K562 (cell line): ENCODE results near the gene CFAP73. TPM values are rescaled to one million over a fixed set of nuclear protein-coding genes. Genes with fewer than 3 reads are reported as not detected.

Experiments
- CREB3L1 ChIP-seq: fragments of 450-650 bp; IDR thresholded peaks from 2 replicates; pipeline ENCODE4 v1.6.1; 2014; ENCODE audit warnings: low read depth, mild to moderate bottlenecking, moderate library complexity, borderline replicate concordance
- CREM ChIP-seq: IDR thresholded peaks from 2 replicates; pipeline ENCODE4 v1.6.1; 2014; ENCODE audit warnings: antibody characterized with exemption, low read depth
- HNRNPLL ChIP-seq: fragments of 200-400 bp; formaldehyde crosslinking; IDR thresholded peaks from 2 replicates; pipeline ENCODE4 v1.6.1; 2017; ENCODE audit warnings: low read length, low read depth, mild to moderate bottlenecking; ENCODE audit not compliant: poor library complexity, severe bottlenecking
- KLF13 ChIP-seq: fragments of 450-650 bp; IDR thresholded peaks from 2 replicates; pipeline ENCODE4 v1.6.1; 2016; ENCODE audit warnings: missing genetic modification characterization, low read depth, mild to moderate bottlenecking, missing compliant biosample characterization, moderate library complexity, borderline replicate concordance
- POLR2AphosphoS5 ChIP-seq: IDR thresholded peaks from 2 replicates; pipeline ENCODE4 v1.6.1; 2011; ENCODE audit warnings: mild to moderate bottlenecking, low read depth, low read length, moderate library complexity; ENCODE audit not compliant: control insufficient read depth, insufficient read depth
- POLR3A ChIP-seq: IDR thresholded peaks from 2 replicates; pipeline ENCODE4 v1.6.1; 2011; ENCODE audit warnings: borderline replicate concordance, mild to moderate bottlenecking, moderate library complexity; ENCODE audit not compliant: insufficient read length, insufficient read depth; ENCODE audit errors: extremely low read depth
- POLR3G ChIP-seq: IDR thresholded peaks from 2 replicates; pipeline ENCODE4 v1.6.1; 2011; ENCODE audit not compliant: insufficient read length, insufficient replicate concordance; ENCODE audit errors: extremely low read depth
- TBL1XR1 ChIP-seq, 2 experiments: IDR thresholded peaks; 2 replicates each; pipeline ENCODE4 v1.6.1; 2012; ENCODE audit warnings: improper control_type of control experiment in 2 of 2, low read length in 2 of 2, mild to moderate bottlenecking in 1 of 2
- ZC3H4 ChIP-seq: sonication (generic); formaldehyde crosslinking; IDR thresholded peaks from 2 replicates; pipeline ENCODE4 v1.9.0; 2021; ENCODE audit warnings: missing genetic modification reagents, borderline replicate concordance
- ZKSCAN3 ChIP-seq: fragments of 250-450 bp; sonication (Bioruptor Pico); IDR thresholded peaks from 2 replicates; pipeline ENCODE4 v1.4.0; 2020
- ZNF449 ChIP-seq: fragments of 250-450 bp; sonication (Bioruptor Pico); IDR thresholded peaks from 2 replicates; pipeline ENCODE4 v1.8.0; 2022; ENCODE audit warnings: moderate library complexity, mild to moderate bottlenecking, inconsistent platforms
- ZNF511 ChIP-seq: sonication (generic); formaldehyde crosslinking; IDR thresholded peaks from 2 replicates; pipeline ENCODE4 v1.8.0; 2022; ENCODE audit warnings: mild to moderate bottlenecking, missing genetic modification reagents
- polyA plus RNA-seq, 8 experiments: library from polyadenylated mRNA; depleted of rRNA in 4 of 8; stranded (reverse) in 5 of 8; unstranded in 3 of 8; fragments of >200 nt; fragmentation: Nextera tagmentation in 2 of 8; fragmentation: Illumina TruSeq in 1 of 8; extraction: Ambion mirVana in 2 of 8; extraction: Trizol in 1 of 8; gene quantifications; 2 replicates each; pipeline versions ENCODE4 v1.2.1 to v1.2.3, GENCODE V29; 2011 to 2014; ENCODE audit warnings: inconsistent platforms in 1 of 8, missing spikeins in 1 of 8
- total RNA-seq, 7 experiments: library from RNA; depleted of rRNA in 6 of 7; stranded (reverse); fragments of >200 nt in 6 of 7; fragmentation: Illumina TruSeq in 2 of 7; extraction: Trizol in 2 of 7; gene quantifications; 2 replicates each; pipeline versions ENCODE4 v1.2.1 to v1.2.3, GENCODE V29; 2011 to 2021; ENCODE audit warnings: low replicate concordance in 1 of 7
- TF ChIP-seq, protein P1 (sequence below), 2 experiments: fragments of 450-650 bp; IDR thresholded peaks; 2 replicates each; pipeline ENCODE4 v1.6.1; 2016; ENCODE audit warnings: mild to moderate bottlenecking in 2 of 2, borderline replicate concordance in 1 of 2, low read depth in 1 of 2, moderate library complexity in 1 of 2

CFAP73 gene
- total and polyA plus RNA-seq, 9 of the 15 experiments (the other 6 are each of a cell fraction or from before 2014, with no cell fraction given) = not detected

DNA sequence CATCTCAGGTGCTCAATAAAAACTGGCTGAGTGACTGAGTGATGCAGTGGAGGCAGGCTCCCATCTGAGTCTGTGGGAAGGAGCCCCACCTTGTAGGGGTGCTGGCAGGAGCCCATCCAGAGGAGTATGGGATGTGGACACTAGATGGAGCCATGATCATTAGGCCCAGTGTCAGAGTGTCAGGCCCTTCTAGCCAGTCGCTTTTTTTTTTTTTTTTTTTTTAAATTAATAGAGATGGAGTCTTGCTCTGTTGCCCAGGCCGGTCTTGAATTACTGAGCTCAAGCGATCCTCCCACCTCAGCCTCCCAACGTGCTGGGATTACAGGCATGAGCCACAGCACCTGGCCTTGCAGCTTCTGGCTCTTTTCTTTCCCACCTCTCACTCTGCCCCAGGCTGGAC, 47.5 kb downstream of the CFAP73 start (continued):
- no peak for TF ChIP-seq CREB3L1
- TF ChIP-seq POLR3G = no peak
- TF ChIP-seq CREM = peak; percentile 47; the same call in 1 of the 2 replicates
- no peak for TF ChIP-seq HNRNPLL
- TF ChIP-seq POLR3A = no peak
- 0 out of 2 replicates have a peak, but pooled peaks have one; percentile 41 for TF ChIP-seq ZNF511 (CRISPR knock-in tag)
- TF ChIP-seq ZC3H4 (CRISPR knock-in tag) = no peak
- no peak for TF ChIP-seq TBL1XR1 (IDR thresholded peaks at IDR 0.05; ENCODE audit: low read length in 2 of 2)
- no peak for TF ChIP-seq POLR2AphosphoS5
- TF ChIP-seq, protein P1, sequence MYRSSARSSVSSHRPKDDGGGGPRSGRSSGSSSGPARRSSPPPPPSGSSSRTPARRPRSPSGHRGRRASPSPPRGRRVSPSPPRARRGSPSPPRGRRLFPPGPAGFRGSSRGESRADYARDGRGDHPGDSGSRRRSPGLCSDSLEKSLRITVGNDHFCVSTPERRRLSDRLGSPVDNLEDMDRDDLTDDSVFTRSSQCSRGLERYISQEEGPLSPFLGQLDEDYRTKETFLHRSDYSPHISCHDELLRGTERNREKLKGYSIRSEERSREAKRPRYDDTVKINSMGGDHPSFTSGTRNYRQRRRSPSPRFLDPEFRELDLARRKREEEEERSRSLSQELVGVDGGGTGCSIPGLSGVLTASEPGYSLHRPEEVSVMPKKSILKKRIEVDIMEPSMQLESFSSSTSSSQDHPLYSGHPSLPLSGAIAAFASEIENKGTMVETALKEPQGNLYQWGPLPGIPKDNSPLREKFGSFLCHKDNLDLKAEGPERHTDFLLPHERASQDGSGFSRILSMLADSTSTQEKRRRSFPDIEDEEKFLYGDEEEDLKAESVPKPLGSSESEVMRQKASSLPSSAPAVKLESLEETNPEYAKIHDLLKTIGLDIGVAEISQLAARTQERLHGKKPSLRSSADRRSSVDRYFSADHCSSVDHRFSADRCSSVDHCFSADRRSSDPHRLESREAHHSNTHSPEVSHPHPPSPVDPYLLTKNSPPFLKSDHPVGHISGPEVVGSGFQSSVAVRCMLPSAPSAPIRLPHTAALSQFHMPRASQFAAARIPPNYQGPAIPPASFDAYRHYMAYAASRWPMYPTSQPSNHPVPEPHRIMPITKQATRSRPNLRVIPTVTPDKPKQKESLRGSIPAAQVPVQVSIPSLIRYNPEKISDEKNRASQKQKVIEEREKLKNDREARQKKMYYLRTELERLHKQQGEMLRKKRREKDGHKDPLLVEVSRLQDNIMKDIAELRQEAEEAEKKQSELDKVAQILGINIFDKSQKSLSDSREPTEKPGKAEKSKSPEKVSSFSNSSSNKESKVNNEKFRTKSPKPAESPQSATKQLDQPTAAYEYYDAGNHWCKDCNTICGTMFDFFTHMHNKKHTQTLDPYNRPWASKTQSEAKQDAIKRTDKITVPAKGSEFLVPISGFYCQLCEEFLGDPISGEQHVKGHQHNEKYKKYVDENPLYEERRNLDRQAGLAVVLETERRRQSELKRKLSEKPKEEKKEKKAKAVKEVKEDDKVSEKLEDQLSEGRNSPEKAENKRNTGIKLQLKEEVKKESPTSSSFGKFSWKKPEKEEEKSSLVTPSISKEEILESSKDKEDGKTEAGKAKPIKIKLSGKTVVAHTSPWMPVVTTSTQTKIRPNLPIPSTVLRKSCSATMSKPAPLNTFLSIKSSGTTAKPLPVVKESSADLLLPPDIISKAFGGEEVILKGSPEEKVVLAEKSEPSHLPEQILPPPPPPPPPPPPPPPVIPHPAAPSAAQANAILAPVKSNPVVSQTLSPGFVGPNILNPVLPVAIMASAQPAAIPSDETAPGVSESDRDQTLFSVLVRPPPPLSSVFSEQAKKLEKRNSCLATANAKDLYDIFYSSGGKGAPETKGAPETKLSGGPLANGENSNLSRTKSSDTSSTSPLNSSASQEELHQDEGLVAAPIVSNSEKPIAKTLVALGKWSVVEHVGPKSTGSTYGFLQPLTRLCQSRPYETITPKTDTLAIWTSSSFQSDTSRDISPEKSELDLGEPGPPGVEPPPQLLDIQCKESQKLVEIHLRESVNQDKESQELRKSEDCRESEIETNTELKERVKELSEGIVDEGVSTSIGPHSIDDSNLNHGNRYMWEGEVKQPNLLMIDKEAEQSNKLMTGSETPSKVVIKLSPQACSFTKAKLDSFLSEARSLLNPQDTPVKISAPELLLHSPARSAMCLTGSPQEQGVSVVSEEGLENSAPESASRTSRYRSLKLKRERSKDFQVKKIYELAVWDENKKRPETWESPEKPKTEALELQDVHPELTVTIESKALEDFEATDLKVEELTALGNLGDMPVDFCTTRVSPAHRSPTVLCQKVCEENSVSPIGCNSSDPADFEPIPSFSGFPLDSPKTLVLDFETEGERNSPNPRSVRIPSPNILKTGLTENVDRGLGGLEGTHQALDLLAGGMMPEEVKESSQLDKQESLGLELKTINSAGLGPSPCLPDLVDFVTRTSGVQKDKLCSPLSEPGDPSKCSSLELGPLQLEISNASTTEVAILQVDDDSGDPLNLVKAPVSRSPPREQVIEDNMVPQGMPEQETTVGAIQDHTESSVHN (IDR thresholded peaks at IDR 0.05; ENCODE audit: borderline replicate concordance in 1 of 2, low read depth in 1 of 2) = no peak
- TF ChIP-seq ZNF449 (CRISPR knock-in tag) = no peak
- TF ChIP-seq ZKSCAN3 (CRISPR knock-in tag) = no peak
- no peak for TF ChIP-seq KLF13 (tag)
